Adrenal gland (tissue), 5 donors: ENCODE measurements around the gene HEG1.

Experiments
- POLR2A ChIP-seq, 2 donors: fragments of 450-650 bp; IDR thresholded peaks; one replicate each; pipeline ENCODE4 v1.6.1; 2017; ENCODE audit warnings: antibody characterized with exemption in 2 of 2, mild to moderate bottlenecking in 2 of 2, moderate library complexity in 1 of 2
- TF ChIP-seq, protein P1 (sequence below), 6 experiments: fragments of 450-650 bp in 4 of 6; fragments of 200-600 bp in 2 of 6; sonication (generic) in 1 of 6; IDR thresholded peaks; 1 replicate in 5 of 6; 2 replicates in 1 of 6; pipeline versions ENCODE4 v1.5.1 to v1.8.0; 2016 to 2021; ENCODE audit warnings: antibody characterized with exemption in 6 of 6, mild to moderate bottlenecking in 2 of 6, moderate library complexity in 1 of 6
- donor health status: DM: no; HTN: no; CAD: no.

- TF ChIP-seq, protein P1, sequence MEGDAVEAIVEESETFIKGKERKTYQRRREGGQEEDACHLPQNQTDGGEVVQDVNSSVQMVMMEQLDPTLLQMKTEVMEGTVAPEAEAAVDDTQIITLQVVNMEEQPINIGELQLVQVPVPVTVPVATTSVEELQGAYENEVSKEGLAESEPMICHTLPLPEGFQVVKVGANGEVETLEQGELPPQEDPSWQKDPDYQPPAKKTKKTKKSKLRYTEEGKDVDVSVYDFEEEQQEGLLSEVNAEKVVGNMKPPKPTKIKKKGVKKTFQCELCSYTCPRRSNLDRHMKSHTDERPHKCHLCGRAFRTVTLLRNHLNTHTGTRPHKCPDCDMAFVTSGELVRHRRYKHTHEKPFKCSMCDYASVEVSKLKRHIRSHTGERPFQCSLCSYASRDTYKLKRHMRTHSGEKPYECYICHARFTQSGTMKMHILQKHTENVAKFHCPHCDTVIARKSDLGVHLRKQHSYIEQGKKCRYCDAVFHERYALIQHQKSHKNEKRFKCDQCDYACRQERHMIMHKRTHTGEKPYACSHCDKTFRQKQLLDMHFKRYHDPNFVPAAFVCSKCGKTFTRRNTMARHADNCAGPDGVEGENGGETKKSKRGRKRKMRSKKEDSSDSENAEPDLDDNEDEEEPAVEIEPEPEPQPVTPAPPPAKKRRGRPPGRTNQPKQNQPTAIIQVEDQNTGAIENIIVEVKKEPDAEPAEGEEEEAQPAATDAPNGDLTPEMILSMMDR (IDR thresholded peaks at IDR 0.05): no peak
- no peak for TF ChIP-seq POLR2A (IDR thresholded peaks at IDR 0.05)
Measured at GRCh38 chr3:125076464-125076863, 20.7 kb upstream of the HEG1 start.
